NK-92 treated with Interleukin-12 subunit alpha and Interleukin-12 subunit beta, amount 100 ng/mL, for 24 hours (cell line): ENCODE data around the gene SGCE.

Experiments used
- DNase-seq: peaks from one replicate; lab custom pipeline; 2025; lab: John Stamatoyannopoulos, UW

SGCE gene

DNA sequence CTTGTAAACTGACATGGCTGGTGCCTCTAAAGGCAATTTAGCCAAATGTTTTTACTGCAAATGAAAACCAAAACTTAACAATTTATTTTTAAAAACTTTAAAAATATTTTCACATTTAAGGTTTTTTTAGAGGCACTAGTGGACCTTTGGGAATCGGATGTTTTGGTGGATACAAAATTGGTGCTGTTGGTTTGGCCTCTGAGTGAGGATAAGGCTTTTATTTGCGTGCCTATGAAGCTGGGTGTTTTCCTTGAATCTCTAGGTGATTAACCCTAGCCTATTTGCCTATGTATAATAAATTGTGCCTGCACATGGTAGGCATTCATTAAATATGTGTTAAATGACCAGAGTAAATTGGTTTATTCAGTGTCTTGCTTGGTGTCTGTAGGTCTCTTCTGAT is 2.9 kb upstream of the SGCE start:
- no peak for DNase-seq

DNA sequence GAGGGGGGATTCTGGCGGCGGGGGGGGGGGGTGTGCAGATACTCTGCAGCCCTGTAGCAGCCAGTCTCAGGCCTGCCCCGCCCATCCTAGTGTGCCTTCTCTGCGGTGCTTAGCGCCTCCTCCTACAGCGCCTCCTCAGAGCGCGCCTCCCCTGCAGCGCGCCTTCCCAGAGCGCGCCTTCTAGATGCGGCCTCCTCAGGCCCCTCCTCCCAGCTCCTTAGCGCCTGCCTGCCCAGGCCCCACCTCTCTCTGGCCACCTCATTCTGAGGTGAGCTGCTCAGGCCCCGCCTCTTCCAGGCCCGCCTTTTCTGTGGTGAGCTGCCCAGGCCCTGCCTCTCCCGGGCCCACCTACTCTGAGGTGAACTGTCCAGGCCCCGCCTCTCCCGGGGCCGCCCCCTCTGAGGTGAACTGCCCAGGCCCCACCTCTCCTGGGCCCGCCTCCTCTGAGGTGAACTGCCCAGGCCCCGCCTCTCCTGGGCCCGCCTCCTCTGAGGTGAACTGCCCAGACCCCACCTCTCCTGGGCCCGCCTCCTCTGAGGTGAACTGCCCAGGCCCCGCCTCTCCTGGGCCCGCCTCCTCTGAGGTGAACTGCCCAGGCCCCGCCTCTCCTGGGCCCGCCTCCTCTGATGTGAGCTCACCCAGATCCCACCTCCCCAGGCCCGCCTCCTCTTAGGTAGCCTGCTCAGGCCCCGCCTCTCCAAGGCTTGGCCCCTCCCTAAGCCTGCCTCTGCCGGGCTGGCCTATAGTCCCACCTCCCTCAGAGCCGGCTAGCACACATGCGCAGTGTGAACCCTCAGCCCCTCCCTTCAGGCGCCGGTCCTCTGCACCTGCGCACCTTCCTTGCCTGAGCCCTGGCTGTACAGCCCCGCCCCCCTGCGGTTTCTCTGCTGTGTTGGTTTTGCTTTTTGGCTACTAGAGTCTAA is 2.1 kb upstream of the SGCE start:
- peak; percentile 100 for DNase-seq

GRCh38 chr7:94656925-94657731 is 1.2 kb upstream of the SGCE start:
- no peak for DNase-seq

DNA sequence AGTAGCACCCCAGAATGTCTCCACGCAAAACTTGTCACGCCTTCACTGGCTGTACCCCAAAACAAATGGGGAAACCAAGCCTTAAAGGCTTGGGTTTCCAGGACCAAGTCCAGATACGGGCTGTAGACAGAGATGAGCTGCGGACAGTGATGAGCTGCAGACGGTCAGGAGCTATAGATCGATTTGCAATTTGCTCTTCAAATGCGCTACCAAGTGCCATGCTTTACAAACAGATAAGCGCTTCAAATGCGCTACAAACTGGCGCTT is 658 bp upstream of the SGCE start:
- DNase-seq: no peak

DNA sequence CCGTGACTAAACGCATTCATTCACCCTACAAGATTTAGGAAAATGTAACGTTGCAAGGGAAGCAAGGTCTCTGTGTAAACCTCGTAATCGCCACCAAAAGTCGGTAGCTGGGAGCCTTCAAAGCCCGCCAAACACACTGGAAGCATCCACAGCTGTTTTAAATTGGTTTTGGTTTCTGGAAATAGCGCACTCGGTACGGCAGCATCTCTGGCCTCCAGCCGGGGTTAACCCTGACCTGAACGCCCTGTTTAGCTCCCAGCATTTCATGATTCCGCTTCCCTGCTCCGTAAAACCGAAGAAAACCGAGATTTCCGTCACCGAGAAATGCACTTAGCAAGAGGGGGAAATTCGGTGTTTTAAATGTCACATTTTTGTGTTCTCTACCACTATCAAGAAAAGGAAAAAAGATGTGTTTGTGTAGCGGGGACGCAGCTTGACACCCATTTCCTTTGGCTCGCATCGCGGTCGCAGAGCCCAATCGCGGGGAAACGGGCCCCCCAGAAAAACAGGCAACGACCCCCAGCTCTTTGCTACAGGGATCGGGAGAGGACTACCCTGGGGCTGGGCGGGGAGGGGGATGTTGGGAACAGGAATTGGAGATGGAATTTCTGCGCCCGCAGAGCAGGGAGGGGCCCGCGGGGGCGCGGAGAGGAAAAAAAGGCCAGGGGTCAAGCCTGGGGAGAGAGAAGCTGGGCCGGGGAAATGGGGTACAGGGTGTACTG is 646 bp downstream of the SGCE start:
- no peak for DNase-seq

DNA sequence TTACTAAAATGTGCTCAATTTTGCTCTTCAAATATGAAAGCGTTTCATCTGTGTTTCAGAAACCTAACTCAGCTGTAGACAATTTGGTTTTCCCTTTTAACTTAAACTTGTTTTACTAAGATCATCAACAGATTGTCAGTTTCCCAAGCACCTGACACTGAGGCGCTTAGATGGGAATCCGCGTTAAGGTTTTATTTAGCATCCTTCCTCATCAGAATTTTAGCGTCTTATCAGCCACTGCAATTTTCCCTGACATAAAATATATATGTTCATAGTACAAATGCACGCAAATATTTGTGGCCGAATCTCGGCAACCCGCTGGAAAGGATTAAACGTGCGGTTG is 1.2 kb downstream of the SGCE start:
- DNase-seq: no peak

GRCh38 chr7:94650147-94651051 is 5.5 kb downstream of the SGCE start:
- DNase-seq: no peak

DNA sequence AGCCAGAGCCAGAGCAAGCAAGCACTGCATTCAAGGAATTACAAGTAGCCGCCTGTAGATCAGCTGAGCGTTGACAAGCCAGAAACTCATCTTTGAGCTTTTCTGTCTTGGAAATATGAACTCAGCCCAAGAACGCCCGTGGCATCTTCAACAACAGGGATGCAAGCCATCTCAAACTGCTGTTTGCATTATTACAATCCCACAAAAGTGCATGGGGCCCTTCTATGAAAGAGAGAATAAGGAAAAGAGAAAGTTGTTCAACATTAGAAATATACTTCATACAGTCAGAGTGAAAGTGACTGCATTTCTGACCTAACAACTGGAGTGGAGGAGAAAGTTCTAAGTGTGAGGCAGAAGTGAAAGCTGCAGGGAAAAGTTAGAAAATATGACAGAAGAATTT is 6.5 kb downstream of the SGCE start:
- no peak for DNase-seq

DNA sequence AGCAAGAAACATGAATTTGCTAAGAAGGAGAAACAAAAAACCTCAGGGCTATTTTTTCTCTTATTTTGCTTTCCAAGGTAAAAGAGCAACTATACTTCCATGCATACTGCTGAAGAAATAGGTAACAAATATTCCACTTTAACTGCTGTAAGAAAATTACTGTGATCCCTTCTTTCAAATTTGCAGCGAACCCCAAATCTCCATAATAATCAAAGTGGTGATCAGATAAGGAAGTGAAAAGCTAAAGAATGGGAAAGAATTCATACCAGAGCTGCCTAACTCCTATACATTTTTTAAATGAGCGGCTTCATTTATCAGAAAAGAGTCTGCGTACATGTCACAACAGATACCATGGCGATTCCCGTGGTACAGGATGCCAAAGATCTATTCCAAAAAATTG is 7.2 kb downstream of the SGCE start:
- DNase-seq: no peak

DNA sequence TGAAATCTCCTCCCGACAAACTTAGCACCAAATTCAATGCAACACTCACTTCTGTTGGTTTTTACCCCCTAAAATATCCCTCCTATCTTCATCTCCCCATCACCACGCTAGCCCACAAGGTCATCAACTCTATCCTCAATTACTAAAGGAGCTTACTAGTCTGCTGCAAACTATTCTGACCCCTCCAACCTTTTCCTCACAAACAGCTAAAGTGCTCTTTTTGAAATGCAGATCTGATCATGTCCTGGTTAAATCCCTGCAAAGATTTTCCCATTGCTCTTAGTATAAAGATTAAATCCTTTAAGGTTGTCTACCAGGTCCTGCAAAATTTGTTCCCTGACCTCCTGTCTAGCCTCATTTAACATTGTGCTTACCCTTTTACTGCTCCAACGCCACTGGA is 8.6 kb downstream of the SGCE start:
- DNase-seq: no peak

- no peak for DNase-seq
Observed at GRCh38 chr7:94643771-94644545, 12.0 kb downstream of the SGCE start.

DNA sequence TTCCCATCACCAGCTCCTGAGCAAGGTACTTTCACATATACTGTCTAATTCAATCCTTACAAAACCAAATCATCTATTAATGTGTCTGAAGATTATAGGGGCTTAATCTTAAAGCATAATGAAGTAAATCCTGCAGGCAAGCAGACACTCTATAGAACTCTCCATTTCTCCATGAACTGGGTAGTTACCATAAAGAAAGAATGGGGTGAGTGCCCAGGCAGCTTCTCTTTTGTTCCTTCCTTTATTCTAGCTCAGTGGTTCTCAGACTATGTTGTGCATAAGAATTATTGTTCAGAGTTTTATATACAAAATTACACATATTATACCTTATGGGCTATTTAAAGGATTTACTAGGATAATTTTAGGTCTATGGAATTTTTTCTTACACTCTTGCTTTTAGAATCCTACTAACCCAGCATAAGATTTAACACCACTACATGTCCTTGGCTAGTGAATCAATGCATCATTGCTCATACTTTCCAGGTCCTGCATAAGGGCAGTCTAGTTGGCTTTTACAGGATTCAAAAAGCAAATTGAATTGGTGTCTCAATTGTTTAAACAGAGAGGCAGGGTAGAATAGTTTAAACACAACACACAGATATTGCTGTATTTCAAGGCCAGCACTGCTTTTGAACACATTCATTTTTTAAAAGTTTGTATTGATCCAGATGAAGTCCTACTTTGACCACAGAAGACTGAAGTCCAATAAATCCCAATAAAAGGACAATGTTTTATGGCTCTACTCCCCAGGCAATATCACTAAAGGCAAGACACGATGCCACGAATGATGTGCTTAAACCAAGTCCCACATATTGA is 12.9 kb downstream of the SGCE start:
- DNase-seq: no peak

- no peak for DNase-seq
Observed at GRCh38 chr7:94639384-94639783, 16.5 kb downstream of the SGCE start.

DNA sequence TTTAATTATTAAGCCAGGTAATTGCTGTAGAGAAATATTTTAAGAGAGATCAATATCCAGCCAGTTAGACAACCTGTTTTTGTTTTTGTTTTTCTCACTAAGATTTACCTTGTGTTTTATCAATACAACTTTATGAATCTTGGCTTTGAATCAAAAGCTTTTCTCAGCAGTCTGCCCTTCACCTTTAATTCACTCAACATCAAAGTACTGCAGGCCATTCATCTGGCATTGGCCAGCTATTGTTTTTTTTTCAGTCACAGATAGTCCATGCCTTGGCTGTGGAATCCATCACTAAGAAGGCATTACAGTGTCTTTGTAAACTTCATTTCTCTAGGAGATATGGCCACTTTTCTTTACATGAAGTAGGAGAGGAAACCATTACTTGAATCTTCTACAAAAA is 20.2 kb downstream of the SGCE start:
- DNase-seq: no peak

GRCh38 chr7:94634502-94634901 is 21.4 kb downstream of the SGCE start:
- no peak for DNase-seq

GRCh38 chr7:94633687-94634086 is 22.2 kb downstream of the SGCE start:
- DNase-seq: no peak

GRCh38 chr7:94633014-94633341 is 23.0 kb downstream of the SGCE start:
- no peak for DNase-seq

DNA sequence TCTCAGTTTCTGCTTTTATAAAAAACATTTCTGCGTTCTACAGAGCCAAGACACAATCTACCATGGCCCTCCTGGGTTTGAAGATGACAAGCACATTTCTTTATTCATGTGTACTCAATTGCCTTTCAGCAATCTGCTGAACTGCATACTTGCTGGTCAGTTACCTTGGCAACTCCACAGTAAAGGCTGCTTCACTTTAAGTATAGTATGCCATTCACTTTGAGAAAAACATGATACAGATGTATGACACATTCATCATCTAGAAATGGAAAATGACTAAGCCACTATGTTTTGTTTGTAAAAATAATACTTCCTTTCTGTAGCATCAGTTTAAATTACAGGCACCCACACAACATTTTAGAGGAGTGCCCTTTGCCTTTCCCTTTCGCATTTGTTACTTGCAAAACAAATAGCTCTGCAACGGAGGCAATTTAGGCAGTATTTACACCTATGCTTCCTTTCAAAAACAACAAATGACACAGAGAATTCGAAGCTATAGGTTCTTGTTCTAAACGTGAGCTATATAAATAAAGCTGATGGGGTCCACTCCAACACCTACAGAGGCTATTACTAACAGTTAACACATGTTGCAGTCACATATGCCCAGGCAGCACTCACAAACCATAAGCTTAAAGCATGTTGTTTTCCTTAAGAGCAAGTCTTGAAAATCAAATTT is 23.5 kb downstream of the SGCE start:
- DNase-seq: no peak

DNA sequence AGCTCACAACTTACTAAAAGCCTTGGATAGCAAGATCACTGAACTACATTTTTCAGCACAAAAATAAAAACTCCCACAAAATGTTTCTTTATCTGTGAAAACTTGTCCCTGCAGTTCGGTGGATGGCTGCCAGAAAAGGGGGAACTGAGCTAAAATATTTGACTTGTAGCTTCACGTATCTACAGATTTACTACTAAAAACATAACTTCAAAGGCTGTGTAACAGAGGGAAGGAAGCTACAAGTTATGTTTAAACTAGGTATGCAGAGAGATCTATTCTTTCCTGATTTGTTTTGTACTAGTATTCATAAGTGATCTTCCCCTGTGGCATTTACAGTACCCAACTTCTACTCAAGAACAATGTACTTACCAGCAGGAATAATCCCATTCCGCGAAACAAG is 25.1 kb downstream of the SGCE start:
- no peak for DNase-seq

DNA sequence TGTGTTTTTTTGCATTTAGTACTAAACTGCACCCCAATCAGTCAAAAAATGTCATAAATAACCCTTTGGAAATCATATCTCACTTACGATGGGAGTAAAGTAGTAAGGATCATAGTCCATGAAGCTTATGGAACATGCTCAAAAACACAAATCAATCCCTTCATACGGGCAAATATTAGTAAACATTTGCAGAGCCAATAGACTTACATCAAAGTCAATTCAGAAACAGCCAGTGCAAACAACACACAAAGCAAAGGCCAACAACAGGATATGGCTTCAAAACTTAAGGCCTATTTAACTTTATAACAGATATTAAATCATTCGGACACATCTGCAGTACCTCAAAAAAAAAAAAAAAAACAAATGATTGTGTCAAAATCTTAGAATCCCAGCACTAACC is 32.1 kb downstream of the SGCE start:
- DNase-seq: no peak
